ENCODE data around the gene GUCY1A1.

GRCh38 chr4:155722816-155723499, 56.3 kb downstream of the GUCY1A1 start:
- TF ChIP-seq POLR2AphosphoS5 (IDR thresholded peaks at IDR 0.05; ENCODE audit: low read depth, low read length), result no peak
- no peak for TF ChIP-seq POLR2A (IDR thresholded peaks at IDR 0.05; ENCODE audit: low read depth, low read length)

All from GM12892 (cell line).